HEK293 (cell line): ENCODE data around the gene CDHR4.

ENCODE experiments used
- ELK4 ChIP-seq: IDR thresholded peaks from 2 replicates; pipeline ENCODE4 v1.6.1; 2011; ENCODE audit warnings: mild to moderate bottlenecking, low read depth, low read length, borderline replicate concordance
- MEIS1 ChIP-seq: sonication (generic); formaldehyde crosslinking; IDR thresholded peaks from 2 replicates; pipeline ENCODE4 v1.8.1; 2022; ENCODE audit warnings: missing genetic modification reagents, mild to moderate bottlenecking, borderline replicate concordance
- ZBTB49 ChIP-seq: fragments of 450-650 bp; formaldehyde crosslinking; IDR thresholded peaks from 2 replicates; pipeline ENCODE4 v1.5.1; 2016; ENCODE audit warnings: missing biosample characterization, missing genetic modification characterization, low read depth
- TF ChIP-seq, protein P1 (sequence below): fragments of 450-650 bp; formaldehyde crosslinking; IDR thresholded peaks from 2 replicates; pipeline ENCODE4 v1.5.1; 2016; ENCODE audit warnings: missing biosample characterization, missing genetic modification characterization

DNA sequence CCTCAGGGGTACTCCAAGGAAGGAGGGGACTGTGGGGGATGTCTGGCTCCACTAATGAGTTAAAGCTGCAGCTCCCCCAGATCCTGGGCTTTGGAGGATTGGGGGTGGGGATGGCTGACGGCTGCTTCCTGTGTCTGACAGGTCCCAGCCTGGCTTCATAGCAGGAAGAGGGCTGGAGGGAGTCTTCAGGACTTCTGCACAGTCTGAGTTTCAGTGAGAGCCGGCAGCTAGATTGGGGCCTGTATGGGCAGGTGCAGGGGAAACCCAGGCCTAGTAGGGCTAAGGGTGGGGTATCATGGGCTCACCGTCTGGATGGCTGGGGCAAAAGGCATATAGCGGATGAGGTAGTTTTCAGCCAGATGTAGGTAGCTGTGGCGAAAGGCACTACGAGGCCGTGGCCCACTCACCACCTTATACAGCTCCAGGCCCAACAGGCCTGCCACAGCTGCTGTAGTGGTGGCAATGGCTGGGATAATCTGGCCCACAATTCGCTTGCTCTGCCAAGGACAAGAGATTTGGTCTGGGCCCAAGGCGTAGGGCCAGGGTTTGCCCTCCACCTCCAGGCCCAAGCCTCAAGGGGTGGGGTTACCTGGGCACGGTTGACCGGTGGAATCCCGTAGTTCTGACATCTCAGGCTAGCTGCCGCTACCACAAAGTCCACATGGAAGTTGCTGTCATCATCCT, 7.9 kb upstream of the CDHR4 start:
- TF ChIP-seq, protein P1, sequence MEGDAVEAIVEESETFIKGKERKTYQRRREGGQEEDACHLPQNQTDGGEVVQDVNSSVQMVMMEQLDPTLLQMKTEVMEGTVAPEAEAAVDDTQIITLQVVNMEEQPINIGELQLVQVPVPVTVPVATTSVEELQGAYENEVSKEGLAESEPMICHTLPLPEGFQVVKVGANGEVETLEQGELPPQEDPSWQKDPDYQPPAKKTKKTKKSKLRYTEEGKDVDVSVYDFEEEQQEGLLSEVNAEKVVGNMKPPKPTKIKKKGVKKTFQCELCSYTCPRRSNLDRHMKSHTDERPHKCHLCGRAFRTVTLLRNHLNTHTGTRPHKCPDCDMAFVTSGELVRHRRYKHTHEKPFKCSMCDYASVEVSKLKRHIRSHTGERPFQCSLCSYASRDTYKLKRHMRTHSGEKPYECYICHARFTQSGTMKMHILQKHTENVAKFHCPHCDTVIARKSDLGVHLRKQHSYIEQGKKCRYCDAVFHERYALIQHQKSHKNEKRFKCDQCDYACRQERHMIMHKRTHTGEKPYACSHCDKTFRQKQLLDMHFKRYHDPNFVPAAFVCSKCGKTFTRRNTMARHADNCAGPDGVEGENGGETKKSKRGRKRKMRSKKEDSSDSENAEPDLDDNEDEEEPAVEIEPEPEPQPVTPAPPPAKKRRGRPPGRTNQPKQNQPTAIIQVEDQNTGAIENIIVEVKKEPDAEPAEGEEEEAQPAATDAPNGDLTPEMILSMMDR (tag by site-specific recombination), result no peak
- no peak for TF ChIP-seq ELK4
- TF ChIP-seq ZBTB49 (tag by site-specific recombination), result no peak
- TF ChIP-seq MEIS1 (CRISPR knock-in tag), result no peak
